Measurements from ENCODE around the gene NDUFC2. TPM values are rescaled to one million over a fixed set of nuclear protein-coding genes. Genes with fewer than 3 reads are reported as not detected.

Gene NDUFC2
- total RNA-seq, 4 donors from 2014 or later, result 61.5 to 106 (median 87.4) TPM

DNA sequence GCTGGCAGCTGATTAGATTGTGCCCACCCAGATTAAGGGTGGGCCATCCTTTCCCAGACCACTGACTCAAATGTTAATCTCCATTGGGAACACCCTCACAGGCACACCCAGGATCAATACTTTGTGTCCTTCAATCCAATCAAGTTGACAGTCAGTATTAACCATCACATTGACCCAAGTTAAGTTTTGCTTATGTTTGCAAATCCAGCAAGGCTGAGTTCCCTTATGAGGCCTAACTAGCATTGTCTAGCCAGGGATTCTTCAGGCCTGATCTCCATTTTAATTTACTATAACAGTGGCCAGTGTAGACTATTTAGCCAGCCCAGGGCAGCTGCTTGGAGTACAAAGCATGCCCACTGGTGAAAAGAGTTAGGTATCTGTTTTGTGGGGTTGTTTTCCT, 54.3 kb downstream of the NDUFC2 start:
- intact Hi-C loops (cut with DNase I; ENCODE audit: low total_unique reads), result no loop called here
- H3K4me3 ChIP-seq (ENCODE audit: low read depth, poor library complexity, severe bottlenecking), result no peak overlapping the region
- no peak for DNase-seq (ENCODE audit: low spot score in 2 of 2)
- no peak for TF ChIP-seq POLR2A (IDR thresholded peaks at IDR 0.05)
- TF ChIP-seq, protein P1, sequence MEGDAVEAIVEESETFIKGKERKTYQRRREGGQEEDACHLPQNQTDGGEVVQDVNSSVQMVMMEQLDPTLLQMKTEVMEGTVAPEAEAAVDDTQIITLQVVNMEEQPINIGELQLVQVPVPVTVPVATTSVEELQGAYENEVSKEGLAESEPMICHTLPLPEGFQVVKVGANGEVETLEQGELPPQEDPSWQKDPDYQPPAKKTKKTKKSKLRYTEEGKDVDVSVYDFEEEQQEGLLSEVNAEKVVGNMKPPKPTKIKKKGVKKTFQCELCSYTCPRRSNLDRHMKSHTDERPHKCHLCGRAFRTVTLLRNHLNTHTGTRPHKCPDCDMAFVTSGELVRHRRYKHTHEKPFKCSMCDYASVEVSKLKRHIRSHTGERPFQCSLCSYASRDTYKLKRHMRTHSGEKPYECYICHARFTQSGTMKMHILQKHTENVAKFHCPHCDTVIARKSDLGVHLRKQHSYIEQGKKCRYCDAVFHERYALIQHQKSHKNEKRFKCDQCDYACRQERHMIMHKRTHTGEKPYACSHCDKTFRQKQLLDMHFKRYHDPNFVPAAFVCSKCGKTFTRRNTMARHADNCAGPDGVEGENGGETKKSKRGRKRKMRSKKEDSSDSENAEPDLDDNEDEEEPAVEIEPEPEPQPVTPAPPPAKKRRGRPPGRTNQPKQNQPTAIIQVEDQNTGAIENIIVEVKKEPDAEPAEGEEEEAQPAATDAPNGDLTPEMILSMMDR (IDR thresholded peaks at IDR 0.05), result no peak

DNA sequence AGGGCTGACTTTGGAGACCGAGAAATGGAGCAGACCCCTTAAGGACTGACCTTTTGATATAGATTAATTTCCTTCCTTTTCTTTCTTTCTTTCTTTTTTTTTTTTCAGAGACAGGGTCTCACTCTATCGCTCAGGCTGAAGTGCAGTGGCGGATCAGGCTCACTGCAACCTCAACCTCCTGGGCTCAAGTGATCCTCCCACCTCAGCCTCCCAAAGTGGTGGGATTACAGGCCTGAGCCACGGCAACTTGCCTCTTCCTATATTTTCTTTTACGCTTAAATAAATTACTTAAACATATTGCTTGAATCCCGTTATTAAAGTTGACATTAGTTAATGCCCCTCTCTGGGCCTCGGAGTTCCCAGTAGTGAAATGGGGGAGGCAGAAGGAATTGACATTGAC, 56.2 kb downstream of the NDUFC2 start:
- peak overlapping the region; percentile 25 for H3K4me3 ChIP-seq (ENCODE audit: low read depth, poor library complexity, severe bottlenecking)
- intact Hi-C loops (cut with DNase I; ENCODE audit: low total_unique reads), result no loop called here
- 79 to 87% methylated on average over 7 of the region's 7 CpGs for WGBS, 2 donors
- TF ChIP-seq POLR2A (IDR thresholded peaks at IDR 0.05), result no peak
- TF ChIP-seq, protein P1 (IDR thresholded peaks at IDR 0.05), result no peak
- DNase-seq (ENCODE audit: low spot score in 2 of 2), result no peak

DNA sequence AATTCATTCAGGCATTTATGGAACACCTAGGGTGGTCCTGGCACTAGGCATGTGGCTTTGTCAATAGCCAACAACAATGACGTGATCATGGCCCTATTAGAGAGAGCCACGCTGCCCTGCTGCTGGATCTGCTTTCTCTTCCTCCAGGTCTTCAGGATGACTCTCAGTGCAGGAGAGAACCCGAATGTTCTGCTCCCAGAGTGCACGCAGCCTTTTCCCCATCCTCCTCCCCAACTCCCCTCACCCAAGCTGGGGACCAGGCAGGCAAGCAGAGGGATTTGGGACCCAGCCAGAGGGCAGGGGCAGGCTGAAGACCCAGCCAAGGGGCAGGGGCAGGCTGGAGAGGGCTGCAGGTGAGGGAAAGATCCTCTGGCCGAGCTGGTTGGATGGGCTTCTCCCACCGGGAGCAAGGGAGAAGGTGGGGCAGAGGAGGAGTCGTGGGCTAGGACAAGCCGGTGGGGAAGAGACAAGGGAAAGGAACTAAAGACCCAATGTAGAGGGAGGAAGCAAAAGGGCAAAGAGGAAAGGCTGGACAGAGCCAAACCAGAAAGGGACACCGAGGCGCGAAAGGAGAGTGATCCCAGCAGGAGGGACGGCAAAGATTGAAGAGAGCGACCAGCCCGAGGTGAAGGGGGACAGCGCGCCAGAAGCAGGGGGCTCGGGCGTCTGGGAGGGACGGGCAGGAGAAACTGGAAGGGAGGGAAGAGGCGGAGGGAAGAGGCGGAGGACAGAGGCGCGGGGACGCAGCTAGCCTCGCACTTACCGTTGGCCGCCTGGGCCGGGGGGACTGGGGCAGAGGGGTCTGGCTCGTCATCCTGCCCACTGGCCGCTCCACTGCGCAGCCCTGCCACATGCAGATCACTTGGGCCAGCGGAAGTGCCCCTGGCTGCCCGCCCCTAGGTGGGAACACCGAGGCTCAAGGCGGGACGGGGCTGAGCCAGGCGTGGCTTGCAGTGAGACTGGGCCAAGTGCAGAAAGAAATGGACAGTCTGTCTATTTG, 57.0 kb downstream of the NDUFC2 start, which contains the start of gene KCTD14:
Gene KCTD14, minus strand, starts transcription at position 880 of the 1,000 bp plus-strand sequence. Its CDS starts 27 bp downstream, at position 853.
- 12% methylated on average over 37 of the region's 37 CpGs for WGBS, 2 donors
- DNase-seq (ENCODE audit: low spot score in 2 of 2), result no peak
- H3K4me3 ChIP-seq (ENCODE audit: low read depth, poor library complexity, severe bottlenecking), result peak within 1 kb of the TSS; percentile 25
- TF ChIP-seq, protein P1 (IDR thresholded peaks at IDR 0.05), result no peak
- TF ChIP-seq POLR2A (IDR thresholded peaks at IDR 0.05), result no peak
- intact Hi-C loops (cut with DNase I; ENCODE audit: low total_unique reads), result no loop called here

DNA sequence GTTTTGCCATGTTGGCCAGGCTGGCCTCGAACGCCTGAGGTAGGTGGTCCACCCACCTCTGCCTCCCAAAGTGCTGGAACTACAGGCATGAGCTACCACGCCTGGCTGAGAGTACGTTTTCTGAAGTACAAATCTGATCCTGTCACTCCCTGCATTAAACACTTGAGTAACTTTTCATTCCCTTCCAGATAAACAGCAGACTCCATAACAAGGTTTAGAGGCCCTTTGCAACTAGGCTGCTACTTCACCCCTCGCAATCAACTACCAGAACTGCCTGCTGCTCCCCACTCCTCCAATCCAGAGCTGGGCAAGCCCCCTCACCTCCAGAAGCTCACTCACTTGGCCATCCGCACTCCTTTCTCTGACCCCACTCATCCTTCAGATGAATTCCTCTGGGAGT, 58.1 kb downstream of the NDUFC2 start:
- H3K4me3 ChIP-seq (ENCODE audit: low read depth, poor library complexity, severe bottlenecking), result no peak overlapping the region
- no peak for DNase-seq (ENCODE audit: low spot score in 2 of 2)
- TF ChIP-seq, protein P1 (IDR thresholded peaks at IDR 0.05), result no peak
- TF ChIP-seq POLR2A (IDR thresholded peaks at IDR 0.05), result no peak
- WGBS, 2 donors, result 90 to 94% methylated on average over 6 of the region's 6 CpGs
- intact Hi-C loops (cut with DNase I; ENCODE audit: low total_unique reads), result no loop called here

DNA sequence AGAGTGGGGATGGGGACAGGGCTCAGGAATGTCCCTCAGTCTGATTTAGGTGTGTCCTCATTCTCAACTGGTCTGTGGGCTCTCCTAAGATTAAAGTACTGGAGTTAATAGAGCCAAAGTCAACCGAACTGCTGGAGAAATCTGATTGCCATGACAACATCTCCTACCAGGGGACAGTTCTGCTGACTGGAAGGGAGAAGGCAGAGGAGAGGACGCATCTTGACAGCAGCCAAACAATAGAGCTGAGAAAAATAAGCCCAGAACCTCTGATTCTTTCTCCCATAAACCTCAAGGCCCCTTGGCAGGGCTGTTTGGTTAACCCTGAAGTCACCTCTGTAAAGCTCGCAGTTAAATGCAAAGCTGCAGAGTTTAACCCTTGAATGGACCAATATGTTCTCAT, 59.4 kb downstream of the NDUFC2 start:
- H3K4me3 ChIP-seq (ENCODE audit: low read depth, poor library complexity, severe bottlenecking), result no peak overlapping the region
- TF ChIP-seq, protein P1 (IDR thresholded peaks at IDR 0.05), result no peak
- TF ChIP-seq POLR2A (IDR thresholded peaks at IDR 0.05), result no peak
- WGBS, 2 donors, result 46 to 49% methylated on average over 3 of the region's 3 CpGs
- no peak for DNase-seq (ENCODE audit: low spot score in 2 of 2)
- intact Hi-C loops (cut with DNase I; ENCODE audit: low total_unique reads), result no loop called here
